GM08714 (cell line): ENCODE results near the gene PEX13.

ENCODE experiments used
- H3K4me3 ChIP-seq: fragments of 200-500 bp; sonication (Bioruptor generic); 2 replicates; pipeline ENCODE4 v1.5.1; 2014; ENCODE audit warnings: mild to moderate bottlenecking, low read length, inconsistent platforms
- ZNF274 ChIP-seq: IDR thresholded peaks from 2 replicates; pipeline ENCODE4 v1.6.1; 2012; ENCODE audit warnings: mild to moderate bottlenecking, low read depth, low read length

PEX13 gene

DNA sequence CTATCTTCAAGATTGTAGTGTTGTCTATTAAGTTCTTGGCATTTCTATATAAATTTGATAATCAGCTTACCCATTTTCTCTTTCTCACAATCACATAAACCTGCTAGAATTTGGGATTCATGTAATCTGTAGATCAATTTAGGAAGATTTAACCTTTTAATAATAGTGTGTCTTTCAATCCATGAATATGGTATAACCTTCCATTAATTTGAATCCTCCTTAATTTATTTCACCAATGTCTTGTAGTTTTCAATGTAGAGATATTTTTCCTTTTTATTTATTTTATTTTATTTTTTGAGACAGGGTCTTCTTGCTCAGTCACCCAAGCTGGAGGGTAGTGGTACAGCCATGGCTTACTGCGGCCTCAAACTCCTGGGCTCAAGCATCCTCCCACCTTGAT, 68.4 kb downstream of the PEX13 start:
- TF ChIP-seq ZNF274, result no peak
- no peak overlapping the region for H3K4me3 ChIP-seq

DNA sequence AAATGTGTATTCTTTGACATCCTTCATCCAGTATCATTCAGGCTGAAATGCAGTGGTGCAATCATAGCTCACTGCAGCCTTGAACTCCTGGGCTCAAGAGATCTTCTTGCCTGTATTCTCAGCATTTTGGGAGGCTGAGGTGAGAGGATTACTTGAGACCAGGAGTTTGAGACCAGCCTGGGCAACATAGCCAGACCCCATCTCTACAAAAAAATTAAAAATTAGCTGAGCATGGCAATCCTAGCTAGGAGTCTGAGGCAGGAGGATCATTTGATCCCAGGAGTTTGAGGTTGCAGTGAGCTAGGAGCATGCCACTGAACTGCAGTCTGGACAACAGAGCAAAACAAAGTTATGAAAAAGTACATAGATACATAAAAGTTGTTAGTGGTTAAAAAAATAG, 72.3 kb downstream of the PEX13 start:
- TF ChIP-seq ZNF274, result no peak
- H3K4me3 ChIP-seq, result no peak overlapping the region

DNA sequence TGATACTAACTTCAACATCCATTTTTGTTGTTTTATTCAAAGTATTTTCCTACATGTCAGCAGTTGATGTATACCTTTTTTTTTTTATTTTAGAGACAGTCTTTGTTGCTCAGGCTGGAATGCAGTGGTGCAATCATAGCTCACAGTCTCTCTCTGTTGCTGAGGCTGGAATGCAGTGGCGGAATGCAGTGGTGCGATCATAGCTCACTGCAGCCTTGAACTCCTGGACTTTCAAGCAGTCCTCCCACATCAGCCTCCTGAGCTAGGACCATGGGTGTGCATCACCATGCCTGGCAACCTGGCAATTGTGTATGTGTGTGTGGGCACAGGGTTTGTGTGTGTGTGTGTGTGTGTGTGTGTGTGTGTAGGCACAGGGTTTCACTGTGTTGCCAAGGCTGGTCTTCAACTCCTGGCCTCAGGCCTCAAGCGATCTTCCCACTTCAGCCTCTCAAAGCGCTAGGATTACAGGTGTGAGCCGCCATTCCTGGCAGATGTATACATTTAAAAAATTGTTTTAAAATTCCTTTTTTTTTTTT, 72.9 kb downstream of the PEX13 start:
- TF ChIP-seq ZNF274, result no peak

DNA sequence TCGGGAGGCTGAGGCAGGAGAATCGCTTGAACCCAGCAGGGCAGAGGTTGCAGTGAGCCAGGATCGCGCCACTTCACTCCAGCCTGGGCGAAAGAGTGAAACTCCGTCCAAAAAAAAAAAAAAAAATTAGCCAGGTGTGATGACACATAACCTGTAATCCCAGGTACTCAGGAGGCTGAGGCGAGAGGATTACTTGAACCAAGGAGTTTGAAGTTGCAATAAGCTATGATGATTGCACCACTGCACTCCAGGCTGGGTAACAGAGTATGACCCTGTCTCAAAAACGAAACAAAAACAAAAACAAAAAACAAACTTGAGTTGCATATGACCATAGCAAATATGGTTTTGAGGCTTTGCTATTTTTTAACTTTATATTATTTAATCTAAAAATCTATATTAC, 74.0 kb downstream of the PEX13 start:
- no peak for TF ChIP-seq ZNF274
- no peak overlapping the region for H3K4me3 ChIP-seq

More for the DNA sequence above, 72.9 kb downstream of the PEX13 start:
- no peak overlapping the region for H3K4me3 ChIP-seq

DNA sequence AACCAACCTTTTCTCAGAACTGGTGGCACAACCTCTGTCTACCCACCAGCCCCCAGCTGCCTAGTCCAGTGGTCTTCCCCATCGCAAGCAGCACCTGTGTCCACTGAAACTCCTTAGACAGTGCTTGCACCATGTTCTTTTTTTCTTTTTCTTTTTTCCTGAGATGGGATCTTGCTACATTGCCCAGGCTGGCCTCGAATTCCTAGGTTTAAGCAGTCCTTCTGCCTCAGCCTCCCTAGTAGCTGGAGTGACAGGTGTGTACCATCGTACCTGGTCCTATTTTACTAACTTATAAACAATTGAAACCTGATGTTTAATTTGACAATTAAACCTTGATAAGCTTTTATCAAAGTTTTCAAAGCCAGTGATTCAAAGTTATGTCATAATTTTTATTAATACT, 78.9 kb downstream of the PEX13 start:
- H3K4me3 ChIP-seq, result no peak overlapping the region
- TF ChIP-seq ZNF274, result no peak

DNA sequence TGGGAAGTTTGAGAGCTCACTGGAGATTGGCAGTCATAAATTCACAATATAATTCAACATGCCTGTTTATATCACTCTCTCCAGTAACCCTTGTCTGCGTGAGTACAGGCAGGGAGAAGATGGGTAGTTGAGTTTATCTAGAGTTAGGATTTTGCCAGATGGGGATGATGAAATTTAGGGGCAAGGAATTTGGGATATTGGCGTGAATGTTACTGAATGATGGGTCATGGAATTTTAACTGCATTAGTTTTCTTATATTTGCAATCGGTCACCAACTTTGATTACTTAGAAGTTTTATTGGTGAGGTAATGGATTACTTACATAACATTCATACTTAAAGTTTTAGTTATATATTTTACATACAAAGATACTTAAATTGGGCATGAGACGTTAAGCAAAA, 83.3 kb downstream of the PEX13 start:
- no peak for TF ChIP-seq ZNF274
- no peak overlapping the region for H3K4me3 ChIP-seq
